K562 (cell line): ENCODE results near the gene ANKMY2. TPM values are rescaled to one million over a fixed set of nuclear protein-coding genes. Genes with fewer than 3 reads are reported as not detected.

Experiments used
- ATAC-seq: fragments of 200-7000 bp; cut with Tn5 transposase; 3 replicates; pipeline ENCODE4 v1.9.1; 2020; ENCODE audit warnings: moderate library complexity
- BruUV-seq: library from RNA; stranded (reverse); fragments of 400-500 nt; replicated peaks from 2 replicates; lab custom pipeline; 2021; lab: Mats Ljungman, UMichigan
- CTCF ChIA-PET: fragments of 300-600 bp; formaldehyde crosslinking; extraction: SDS; loops from one replicate; lab custom pipeline; 2021; ENCODE audit warnings: low intra/inter-chr PET ratio; lab: Yijun Ruan, JAX
- POLR2A ChIA-PET: fragments of 300-600, 350-650 bp; sonication (Branson Sonifier 250); formaldehyde crosslinking; extraction: SDS; loops from one replicate; lab custom pipeline; 2021; ENCODE audit warnings: antibody characterized with exemption, inconsistent platforms; lab: Yijun Ruan, JAX
- DNase-seq, 4 experiments: peaks; one replicate each; pipeline versions ENCODE4 v3.0.0 to v3.0.0-alpha.2; 2011 to 2018; ENCODE audit warnings: low spot score in 3 of 4, mixed read lengths in 3 of 4; ENCODE audit errors: extremely low read depth in 1 of 4
- FAIRE-seq: peaks from 2 replicates; lab custom pipeline; 2011; peaks lifted over from hg19 to GRCh38; lab: Jason Lieb, UNC
- H2AFZ ChIP-seq: 2 replicates; pipeline ENCODE4 v1.6.0; 2011; ENCODE audit warnings: low read depth, low read length, control low read depth, inconsistent platforms
- H3K27ac ChIP-seq: fragments of 200-600 bp; 3 replicates; pipeline ENCODE4 v1.8.0; 2011; ENCODE audit warnings: low read depth, mild to moderate bottlenecking, control low read depth, inconsistent platforms, low read length, moderate library complexity, mixed read lengths; ENCODE audit errors: extremely low read depth
- H3K27me3 ChIP-seq, 2 experiments: fragments of 300-600 bp in 1 of 2; 2 replicates in 1 of 2; 3 replicates in 1 of 2; pipeline versions ENCODE4 v1.6.0 to v1.8.0; 2011; ENCODE audit warnings: inconsistent platforms in 2 of 2, low read length in 2 of 2, mild to moderate bottlenecking in 1 of 2, mixed read lengths in 1 of 2, moderate library complexity in 1 of 2; ENCODE audit not compliant: control insufficient read depth in 2 of 2, insufficient read depth in 2 of 2
- H3K36me3 ChIP-seq: fragments of 300-600 bp; 3 replicates; pipeline ENCODE4 v1.8.0; 2011; ENCODE audit warnings: mild to moderate bottlenecking, low read length, inconsistent platforms; ENCODE audit not compliant: control insufficient read depth, insufficient read depth
- H3K4me1 ChIP-seq, 2 experiments: fragments of 200-600 bp in 1 of 2; replicated peaks in 1 of 2; 2 replicates in 1 of 2; 3 replicates in 1 of 2; pipeline versions ENCODE4 v1.5.1 to v1.8.0; 2011; ENCODE audit warnings: inconsistent platforms in 2 of 2, low read length in 2 of 2, mild to moderate bottlenecking in 1 of 2, mixed read lengths in 1 of 2, moderate library complexity in 1 of 2; ENCODE audit not compliant: control insufficient read depth in 2 of 2, insufficient read depth in 2 of 2
- H3K4me2 ChIP-seq: 2 replicates; pipeline ENCODE4 v1.6.1; 2011; ENCODE audit warnings: low read length, control low read depth, inconsistent platforms, mixed read lengths; ENCODE audit not compliant: insufficient read depth
- H3K4me3 ChIP-seq: fragments of 200-600 bp; sonication (generic), shearing (Covaris generic); 2 replicates; pipeline ENCODE4 v1.5.1; 2016; ENCODE audit warnings: control low read depth, inconsistent platforms
- H3K79me2 ChIP-seq: fragments of 200-600 bp; 3 replicates; pipeline ENCODE4 v1.8.0; 2011; ENCODE audit warnings: low read length, inconsistent platforms; ENCODE audit not compliant: control insufficient read depth, insufficient read depth
- H3K9ac ChIP-seq, 2 experiments: 2 replicates each; pipeline versions ENCODE4 v1.6.0 to v1.6.1; 2011; ENCODE audit warnings: low read depth in 2 of 2, low read length in 2 of 2, control low read depth in 1 of 2, inconsistent platforms in 1 of 2, mild to moderate bottlenecking in 1 of 2, mixed read lengths in 1 of 2; ENCODE audit not compliant: insufficient read depth in 1 of 2
- H3K9me1 ChIP-seq: one replicate; pipeline ENCODE4 v1.6.0; 2011; ENCODE audit warnings: inconsistent platforms, mild to moderate bottlenecking, low read length, moderate library complexity; ENCODE audit not compliant: control insufficient read depth, insufficient read depth
- H3K9me3 ChIP-seq: replicated peaks from 2 replicates; pipeline ENCODE4 v1.5.1; 2011; ENCODE audit warnings: low read depth, low read length, inconsistent platforms; ENCODE audit not compliant: control insufficient read depth, insufficient read depth
- H4K20me1 ChIP-seq: replicated peaks from 2 replicates; pipeline ENCODE4 v1.6.1; 2011; ENCODE audit warnings: low read length, inconsistent platforms, mixed read lengths; ENCODE audit not compliant: control insufficient read depth, insufficient read depth
- BDP1 ChIP-seq: IDR thresholded peaks from 3 replicates; pipeline ENCODE4 v1.6.1; 2011; ENCODE audit not compliant: insufficient read length, insufficient read depth
- EP400 ChIP-seq: fragments of 450-650 bp; IDR thresholded peaks from 2 replicates; pipeline ENCODE4 v1.6.1; 2017; ENCODE audit warnings: antibody characterized with exemption, mild to moderate bottlenecking, moderate library complexity
- KDM5B ChIP-seq: fragments of 200-600 bp; sonication (generic); IDR thresholded peaks from 2 replicates; pipeline ENCODE4 v1.6.1; 2012; ENCODE audit warnings: low read depth, mild to moderate bottlenecking, moderate library complexity, low read length, control low read depth, inconsistent platforms; ENCODE audit not compliant: insufficient replicate concordance
- KHSRP ChIP-seq: fragments of 450-650 bp; IDR thresholded peaks from 2 replicates; pipeline ENCODE4 v1.6.1; 2017
- KLF1 ChIP-seq: fragments of 450-650 bp; IDR thresholded peaks from 2 replicates; pipeline ENCODE4 v1.6.1; 2016; ENCODE audit warnings: missing genetic modification characterization, missing compliant biosample characterization
- WGBS: fragments of 100-300 bp; shearing (Covaris generic); methylation state at CpG from one replicate; pipeline ENCODE4 v1.1.6; 2016; ENCODE audit warnings: low coverage, mixed read lengths; ENCODE audit not compliant: insufficient coverage; ENCODE audit errors: missing lambda C conversion rate; 5-methylcytosine and 5-hydroxymethylcytosine counted together
- in situ Hi-C: fragments of 300-500 bp; cut with MboI; formaldehyde crosslinking; loops from 4 replicates; pipeline ENCODE4 v1.15.0; 2018; ENCODE audit warnings: inconsistent platforms, mixed read lengths
- intact Hi-C: fragments of 100-400 bp; cut with micrococcal nuclease; formaldehyde crosslinking; loops from 2 replicates; pipeline ENCODE4 v1.14.2; 2022
- polyA plus RNA-seq, 8 experiments: library from polyadenylated mRNA; depleted of rRNA in 4 of 8; stranded (reverse) in 5 of 8; unstranded in 3 of 8; fragments of >200 nt; fragmentation: Nextera tagmentation in 2 of 8; fragmentation: Illumina TruSeq in 1 of 8; extraction: Ambion mirVana in 2 of 8; extraction: Trizol in 1 of 8; gene quantifications; 2 replicates each; pipeline versions ENCODE4 v1.2.1 to v1.2.3, GENCODE V29; 2011 to 2014; ENCODE audit warnings: inconsistent platforms in 1 of 8, missing spikeins in 1 of 8
- total RNA-seq, 7 experiments: library from RNA; depleted of rRNA in 6 of 7; stranded (reverse); fragments of >200 nt in 6 of 7; fragmentation: Illumina TruSeq in 2 of 7; extraction: Trizol in 2 of 7; gene quantifications; 2 replicates each; pipeline versions ENCODE4 v1.2.1 to v1.2.3, GENCODE V29; 2011 to 2021; ENCODE audit warnings: low replicate concordance in 1 of 7
- TF ChIP-seq, protein P1 (sequence below): fragments of 250-450 bp; sonication (Bioruptor Pico); IDR thresholded peaks from 2 replicates; pipeline ENCODE4 v1.4.0; 2020
- TF ChIP-seq, protein P2 (sequence below), 2 experiments: IDR thresholded peaks; 2 replicates each; pipeline ENCODE4 v1.6.1; 2011; ENCODE audit warnings: borderline replicate concordance in 1 of 2, control low read depth in 1 of 2, low read depth in 1 of 2, low read length in 1 of 2, mild to moderate bottlenecking in 1 of 2, mixed read lengths in 1 of 2, moderate library complexity in 1 of 2; ENCODE audit not compliant: insufficient read depth in 1 of 2, insufficient read length in 1 of 2, poor library complexity in 1 of 2, severe bottlenecking in 1 of 2; ENCODE audit errors: extremely low read depth in 1 of 2

ANKMY2 gene
- total and polyA plus RNA-seq, 9 of the 15 experiments (the other 6 are each of a cell fraction or from before 2014, with no cell fraction given), result 38.9 to 71.5 (median 48.8) TPM

- TF ChIP-seq, protein P1, sequence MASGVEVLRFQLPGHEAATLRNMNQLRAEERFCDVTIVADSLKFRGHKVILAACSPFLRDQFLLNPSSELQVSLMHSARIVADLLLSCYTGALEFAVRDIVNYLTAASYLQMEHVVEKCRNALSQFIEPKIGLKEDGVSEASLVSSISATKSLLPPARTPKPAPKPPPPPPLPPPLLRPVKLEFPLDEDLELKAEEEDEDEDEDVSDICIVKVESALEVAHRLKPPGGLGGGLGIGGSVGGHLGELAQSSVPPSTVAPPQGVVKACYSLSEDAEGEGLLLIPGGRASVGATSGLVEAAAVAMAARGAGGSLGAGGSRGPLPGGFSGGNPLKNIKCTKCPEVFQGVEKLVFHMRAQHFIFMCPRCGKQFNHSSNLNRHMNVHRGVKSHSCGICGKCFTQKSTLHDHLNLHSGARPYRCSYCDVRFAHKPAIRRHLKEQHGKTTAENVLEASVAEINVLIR (CRISPR knock-in tag), result no peak
Observed at GRCh38 chr7:16615228-16615627, 30.3 kb downstream of the ANKMY2 start (continued).

- no peak overlapping the region for H3K27ac ChIP-seq
- FAIRE-seq (no peak), DNase-seq (no peak), ATAC-seq (no peak)
- H3K4me1 ChIP-seq, result peaks cover 0 to 3% of the 10 kb centered on the region in 2 experiments; a peak in 1 of 5 replicates
- H3K4me2 ChIP-seq, result no peak overlapping the region
- ChIA-PET CTCF (interaction anchor here (0.6 kb wide), 1 partner anchor 25 kb away, joined by 3 read pairs; no protein-coding TSS in a partner anchor), POLR2A (no interaction called here)
- no peak overlapping the region for H3K4me3 ChIP-seq
- H4K20me1 ChIP-seq, result no peaks in the 10 kb centered on the region
- no peaks in the 10 kb centered on the region for H3K9me1 ChIP-seq
- 100% methylated on average over 2 of the region's 2 CpGs for WGBS
- no peak overlapping the region for H2AFZ ChIP-seq
- intact Hi-C loops, result no loop called here
- no peaks in the 10 kb centered on the region for H3K9me3 ChIP-seq
- peaks cover 83% of the 10 kb centered on the region for H3K36me3 ChIP-seq
- in situ Hi-C loops, result no loop called here
- no peak overlapping the region for H3K9ac ChIP-seq
- H3K27me3 ChIP-seq, result no peaks in the 10 kb centered on the region
- TF ChIP-seq EP400 (no peak), KDM5B (no peak), KHSRP (no peak), BDP1 (no peak), KLF1 (tag) (no peak)
- TF ChIP-seq, protein P2, sequence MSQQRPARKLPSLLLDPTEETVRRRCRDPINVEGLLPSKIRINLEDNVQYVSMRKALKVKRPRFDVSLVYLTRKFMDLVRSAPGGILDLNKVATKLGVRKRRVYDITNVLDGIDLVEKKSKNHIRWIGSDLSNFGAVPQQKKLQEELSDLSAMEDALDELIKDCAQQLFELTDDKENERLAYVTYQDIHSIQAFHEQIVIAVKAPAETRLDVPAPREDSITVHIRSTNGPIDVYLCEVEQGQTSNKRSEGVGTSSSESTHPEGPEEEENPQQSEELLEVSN (IDR thresholded peaks at IDR 0.05; ENCODE audit: borderline replicate concordance in 1 of 2, extremely low read depth in 1 of 2, insufficient read depth in 1 of 2, insufficient read length in 1 of 2, low read depth in 1 of 2, low read length in 1 of 2, poor library complexity in 1 of 2, severe bottlenecking in 1 of 2), result peak in 1 of 2 experiments; percentile 44
- no TSS peak for BruUV-seq
- H3K79me2 ChIP-seq, result no peaks in the 10 kb centered on the region
Observed at GRCh38 chr7:16611711-16612110, 33.8 kb downstream of the ANKMY2 start.
